Activated CD4-positive, alpha-beta memory T cell treated with anti-CD3 and anti-CD28 coated beads, Interleukin-2, amount 10 ng/mL, durations not matched to agents 7 days and 5 days (primary cell): ENCODE results near the gene XPO6. TPM values are rescaled to one million over a fixed set of nuclear protein-coding genes. Genes with fewer than 3 reads are reported as not detected.
"Not testable (repeated sequence)": the region's sequence is repeated elsewhere in the genome, so short reads cannot be mapped to it uniquely, and the experiment has no call there.

Experiments
- CTCF ChIA-PET: fragments of 350-600 bp; sonication (Branson Sonifier 250); formaldehyde crosslinking; loops from one replicate; lab custom pipeline; 2021; ENCODE audit warnings: antibody characterized with exemption, inconsistent platforms; lab: Charles Lee
- POLR2A ChIA-PET: fragments of 350-600 bp; sonication (Branson Sonifier 250); formaldehyde crosslinking; loops from one replicate; lab custom pipeline; 2021; ENCODE audit warnings: antibody characterized with exemption; lab: Charles Lee
- DNase-seq: peaks from one replicate; pipeline ENCODE4 v3.0.0-alpha.2; 2020
- H3K27ac Mint-ChIP-seq: one replicate; pipeline ENCODE4 v1.8.0; 2021; ENCODE audit warnings: mild to moderate bottlenecking, mixed read lengths
- H3K27me3 Mint-ChIP-seq: one replicate; pipeline ENCODE4 v1.8.0; 2021; ENCODE audit warnings: mixed read lengths
- H3K36me3 Mint-ChIP-seq: one replicate; pipeline ENCODE4 v1.8.0; 2021; ENCODE audit warnings: low read depth, mixed read lengths
- H3K4me1 Mint-ChIP-seq: one replicate; pipeline ENCODE4 v1.8.0; 2021; ENCODE audit warnings: mixed read lengths
- H3K4me3 Mint-ChIP-seq: one replicate; pipeline ENCODE4 v1.8.0; 2021; ENCODE audit warnings: mild to moderate bottlenecking, mixed read lengths
- H3K9me3 Mint-ChIP-seq: one replicate; pipeline ENCODE4 v1.8.0; 2021; ENCODE audit warnings: mixed read lengths
- total RNA-seq, 2 experiments: library from RNA; stranded (reverse); gene quantifications; one replicate each; pipeline ENCODE4 v1.2.3, GENCODE V29; 2021

Gene XPO6
- total RNA-seq, 2 experiments from 2014 or later, result 218 to 223 TPM

DNA sequence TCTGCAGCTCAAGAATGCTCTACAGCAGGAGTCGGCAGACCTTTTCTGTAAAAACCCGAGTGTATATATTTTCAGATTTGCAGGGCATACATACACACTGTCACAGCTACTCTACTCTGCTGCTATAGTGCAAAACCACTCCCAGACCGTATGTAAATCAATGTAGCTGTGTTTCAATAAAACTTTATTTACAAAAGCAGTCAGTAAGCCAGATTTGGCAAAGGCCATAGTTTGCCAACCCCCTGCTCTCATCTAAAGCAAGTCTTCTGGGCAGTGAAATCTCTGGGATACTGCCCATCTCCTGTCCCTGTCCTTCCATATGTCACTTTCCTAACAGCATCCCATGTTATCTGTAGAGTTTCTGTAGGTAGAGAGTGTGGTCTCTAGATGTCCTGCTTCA, 91.0 kb downstream of the XPO6 start:
- Mint-ChIP-seq H3K4me3 (no peak overlapping the region), H3K27ac (no peak overlapping the region), H3K9me3 (no peaks in the 10 kb centered on the region), H3K36me3 (peaks cover 80% of the 10 kb centered on the region), H3K27me3 (no peaks in the 10 kb centered on the region), H3K4me1 (no peaks in the 10 kb centered on the region)
- ChIA-PET POLR2A (no interaction called here), CTCF (no interaction called here)
- DNase-seq, result no peak

DNA sequence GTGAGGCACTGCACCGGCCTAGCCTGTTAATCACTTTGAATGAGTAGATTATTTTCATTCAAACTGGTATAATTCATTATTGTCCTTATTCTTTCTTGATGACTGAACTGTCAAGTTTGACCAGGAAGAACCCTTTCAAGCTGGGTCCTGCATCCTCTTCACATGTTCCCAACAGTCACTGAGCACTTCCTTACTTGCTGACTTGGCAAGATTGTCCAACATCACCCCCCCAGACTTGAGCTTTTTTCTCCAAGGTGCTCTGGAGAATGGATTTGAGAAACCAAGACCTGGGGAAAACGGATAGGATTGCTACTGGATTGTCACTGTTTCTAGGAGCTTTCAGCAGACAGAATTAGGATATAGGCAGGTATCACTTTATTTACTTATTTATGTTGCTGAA, 93.1 kb downstream of the XPO6 start:
- peaks cover 79% of the 10 kb centered on the region for H3K36me3 Mint-ChIP-seq
- DNase-seq, result no peak
- CTCF ChIA-PET, result no interaction called here

DNA sequence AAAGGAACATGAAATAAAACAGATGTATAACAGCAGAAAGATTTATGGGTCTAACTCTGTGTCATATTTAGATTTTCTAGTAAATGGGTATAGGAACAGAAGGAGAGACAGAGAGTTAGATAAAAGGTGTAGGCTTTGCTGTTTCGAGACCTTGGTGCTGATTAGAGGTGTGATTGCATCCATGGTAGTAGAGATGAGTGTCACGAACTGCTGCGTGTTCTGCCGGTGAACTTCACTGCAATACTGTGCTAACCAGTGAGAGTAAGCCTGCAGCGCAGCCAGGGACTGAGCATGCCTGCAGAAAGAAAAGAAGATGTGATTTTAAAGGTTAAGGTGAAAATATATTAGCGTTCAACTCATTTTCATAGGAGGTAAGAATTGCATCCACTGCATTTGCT, 94.6 kb downstream of the XPO6 start:
- ChIA-PET POLR2A (no interaction called here), CTCF (no interaction called here)
- Mint-ChIP-seq H3K4me1 (peaks cover 15% of the 10 kb centered on the region), H3K27ac (no peak overlapping the region), H3K36me3 (peaks cover 81% of the 10 kb centered on the region), H3K27me3 (no peaks in the 10 kb centered on the region), H3K4me3 (no peak overlapping the region), H3K9me3 (no peaks in the 10 kb centered on the region)
- no peak for DNase-seq

More for the DNA sequence above, 93.1 kb downstream of the XPO6 start:
- H3K27ac Mint-ChIP-seq, result no peak overlapping the region
- POLR2A ChIA-PET, result no interaction called here
- no peaks in the 10 kb centered on the region for H3K9me3 Mint-ChIP-seq
- no peak overlapping the region for H3K4me3 Mint-ChIP-seq
- H3K27me3 Mint-ChIP-seq, result no peaks in the 10 kb centered on the region
- H3K4me1 Mint-ChIP-seq, result peaks cover 6% of the 10 kb centered on the region

DNA sequence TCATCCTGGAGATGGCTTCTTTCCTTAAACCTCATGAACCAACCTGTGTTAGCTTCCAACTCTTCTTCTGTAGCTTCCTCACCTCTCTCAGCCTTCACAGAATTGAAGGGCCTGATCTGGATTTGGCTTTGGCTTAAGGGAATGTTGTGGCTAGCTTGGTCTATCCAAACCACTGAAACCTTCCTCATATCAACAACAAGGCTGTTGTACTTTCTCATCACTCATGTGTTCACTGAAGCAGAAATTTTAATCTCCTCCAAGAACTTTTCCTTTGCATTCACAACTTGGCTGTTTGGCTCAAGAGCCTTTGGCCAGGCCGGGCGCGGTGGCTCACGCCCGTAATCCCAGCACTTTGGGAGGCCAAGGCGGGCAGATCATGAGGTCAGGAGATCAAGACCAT, 95.9 kb downstream of the XPO6 start:
- POLR2A ChIA-PET, H3K27me3 Mint-ChIP-seq, H3K9me3 Mint-ChIP-seq, DNase-seq, CTCF ChIA-PET, H3K4me3 Mint-ChIP-seq, H3K27ac Mint-ChIP-seq: not testable (repeated sequence)
- H3K4me1 Mint-ChIP-seq, result peaks cover 15% of the 10 kb centered on the region
- peaks cover 79% of the 10 kb centered on the region for H3K36me3 Mint-ChIP-seq

DNA sequence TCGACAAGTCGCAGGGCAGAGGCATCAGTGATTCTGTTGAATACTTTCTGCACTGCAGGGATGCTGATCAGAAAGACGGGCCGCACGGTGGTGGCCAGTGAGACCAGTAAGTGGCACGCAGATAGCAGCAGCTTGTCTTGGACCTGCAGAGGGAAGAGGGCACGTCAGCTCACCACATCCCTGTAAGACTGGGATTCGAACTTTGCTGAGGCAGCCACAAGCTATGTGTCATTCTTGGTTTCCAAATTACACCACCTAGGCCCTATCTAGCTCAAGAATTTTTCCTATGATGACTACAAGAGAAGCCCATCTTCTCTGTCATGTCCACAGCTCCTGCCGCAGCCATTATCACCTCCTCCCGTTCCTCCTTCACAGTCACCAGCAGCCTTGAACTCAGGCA, 98.9 kb downstream of the XPO6 start:
- POLR2A ChIA-PET, result no interaction called here
- peak overlapping the region; percentile 65 for H3K27ac Mint-ChIP-seq
- CTCF ChIA-PET, result interaction anchor here (0.8 to 1.6 kb wide), 3 partner anchors 28 to 106 kb away, joined by 3 to 6 read pairs (median 5); no protein-coding TSS in a partner anchor
- H3K4me3 Mint-ChIP-seq, result no peak overlapping the region
- peak; percentile 23 for DNase-seq
- H3K4me1 Mint-ChIP-seq, result peaks cover 27% of the 10 kb centered on the region
- H3K9me3 Mint-ChIP-seq, result no peaks in the 10 kb centered on the region
- no peaks in the 10 kb centered on the region for H3K27me3 Mint-ChIP-seq
- H3K36me3 Mint-ChIP-seq, result peaks cover 82% of the 10 kb centered on the region

DNA sequence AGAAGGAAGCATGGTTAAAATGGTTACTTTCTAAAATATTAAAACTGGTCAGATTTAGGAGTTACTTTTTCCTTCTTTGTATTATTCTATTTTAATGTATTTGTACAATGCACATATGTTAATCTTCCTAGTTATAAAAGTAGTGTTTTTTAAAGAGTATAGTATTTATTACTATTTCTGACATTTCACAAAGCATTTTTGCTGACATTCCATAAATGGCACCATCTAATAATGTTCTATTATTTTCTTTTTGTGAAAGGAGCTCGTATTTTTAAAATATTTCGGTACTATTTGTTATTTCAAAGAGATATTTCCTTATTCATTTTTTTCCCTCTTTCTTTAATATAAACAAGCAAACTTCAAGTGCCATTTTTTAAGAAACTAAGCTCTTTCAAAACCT, 100.8 kb downstream of the XPO6 start:
- Mint-ChIP-seq H3K4me1 (peaks cover 27% of the 10 kb centered on the region), H3K9me3 (no peaks in the 10 kb centered on the region), H3K36me3 (peaks cover 83% of the 10 kb centered on the region), H3K27ac (no peak overlapping the region), H3K4me3 (no peak overlapping the region), H3K27me3 (no peaks in the 10 kb centered on the region)
- ChIA-PET POLR2A (no interaction called here), CTCF (no interaction called here)
- no peak for DNase-seq

DNA sequence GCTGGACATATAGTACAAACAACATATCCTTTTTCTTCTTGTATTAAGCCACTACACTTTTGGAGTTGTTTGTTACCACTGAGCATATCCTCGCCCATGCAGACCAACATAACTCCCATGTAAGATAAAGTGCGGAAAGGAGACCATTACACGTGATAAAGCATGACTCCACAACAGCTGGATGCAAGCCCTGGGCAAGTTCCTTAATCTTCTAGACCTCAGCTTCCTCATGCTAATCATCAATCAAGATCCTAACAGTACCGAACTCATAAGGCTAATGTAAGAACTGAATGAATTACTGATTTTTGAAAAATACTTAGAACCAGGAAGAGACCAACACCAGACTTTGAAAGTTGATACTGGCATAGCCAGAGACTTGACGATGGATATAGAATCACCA, 101.3 kb downstream of the XPO6 start:
- no peak for DNase-seq
- POLR2A ChIA-PET, result no interaction called here
- CTCF ChIA-PET, result no interaction called here
- H3K4me3 Mint-ChIP-seq, result no peak overlapping the region
- no peaks in the 10 kb centered on the region for H3K27me3 Mint-ChIP-seq
- H3K4me1 Mint-ChIP-seq, result peaks cover 27% of the 10 kb centered on the region
- H3K9me3 Mint-ChIP-seq, result no peaks in the 10 kb centered on the region
- peaks cover 83% of the 10 kb centered on the region for H3K36me3 Mint-ChIP-seq
- H3K27ac Mint-ChIP-seq, result peak overlapping the region; percentile 27

DNA sequence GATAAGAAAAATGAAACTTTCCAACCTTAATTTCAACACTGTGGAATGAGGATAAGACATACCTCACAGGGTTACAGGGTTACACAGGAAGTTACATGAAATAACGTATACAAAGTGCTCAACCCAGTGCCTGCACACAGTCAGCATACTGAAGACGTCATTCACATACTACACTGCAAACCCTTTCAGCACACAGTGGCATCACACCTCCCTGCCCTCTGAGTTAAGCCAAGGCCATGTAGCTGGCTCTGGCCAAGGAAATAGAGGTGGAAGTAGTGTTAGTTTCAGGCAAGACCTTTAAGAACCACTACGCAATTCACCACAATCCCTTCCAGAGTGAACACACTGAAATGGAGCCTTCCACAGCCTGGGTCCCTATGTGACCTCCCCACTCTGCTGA, 101.7 kb downstream of the XPO6 start:
- no peaks in the 10 kb centered on the region for H3K27me3 Mint-ChIP-seq
- H3K4me3 Mint-ChIP-seq, result no peak overlapping the region
- ChIA-PET CTCF (no interaction called here), POLR2A (no interaction called here)
- peaks cover 27% of the 10 kb centered on the region for H3K4me1 Mint-ChIP-seq
- no peak for DNase-seq
- H3K36me3 Mint-ChIP-seq, result peaks cover 84% of the 10 kb centered on the region
- peak overlapping the region; percentile 27 for H3K27ac Mint-ChIP-seq
- H3K9me3 Mint-ChIP-seq, result no peaks in the 10 kb centered on the region

DNA sequence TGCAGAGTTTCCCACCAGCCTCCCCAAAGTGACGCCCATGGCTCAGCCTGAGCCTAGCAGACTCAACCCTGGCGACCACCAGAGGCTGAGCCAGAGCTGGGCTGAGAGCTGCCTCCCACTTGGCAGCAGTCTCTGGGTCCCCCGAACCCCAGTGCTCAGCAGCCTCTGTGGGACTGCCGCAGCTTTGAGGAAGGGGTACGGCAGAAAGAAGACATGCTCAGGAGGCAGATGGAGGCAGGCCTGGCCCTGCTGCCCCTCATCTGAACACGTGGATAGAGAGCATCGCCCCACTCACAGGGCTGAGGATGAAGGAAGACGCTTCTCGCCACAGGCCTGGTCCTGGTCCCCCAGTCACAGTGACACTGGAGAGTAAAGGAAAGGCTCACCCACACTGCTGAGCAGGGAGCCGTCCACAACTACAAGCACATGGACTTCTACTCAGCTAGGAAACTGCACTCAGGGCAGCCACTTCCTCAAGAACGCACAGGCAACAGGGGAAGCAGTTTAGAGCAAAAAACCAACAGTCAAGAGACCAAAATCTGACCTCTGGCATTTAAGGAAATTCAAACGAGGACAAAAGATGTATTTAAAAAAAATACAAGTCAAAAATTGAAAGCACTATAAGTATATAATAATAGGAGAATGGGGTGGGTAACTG, 103.0 kb downstream of the XPO6 start:
- H3K27ac Mint-ChIP-seq, result no peak overlapping the region
- DNase-seq, result no peak
- H3K36me3 Mint-ChIP-seq, result peaks cover 85% of the 10 kb centered on the region
- no peaks in the 10 kb centered on the region for H3K9me3 Mint-ChIP-seq
- ChIA-PET CTCF (no interaction called here), POLR2A (no interaction called here)
- no peaks in the 10 kb centered on the region for H3K27me3 Mint-ChIP-seq
- H3K4me1 Mint-ChIP-seq, result peaks cover 21% of the 10 kb centered on the region
- no peak overlapping the region for H3K4me3 Mint-ChIP-seq

DNA sequence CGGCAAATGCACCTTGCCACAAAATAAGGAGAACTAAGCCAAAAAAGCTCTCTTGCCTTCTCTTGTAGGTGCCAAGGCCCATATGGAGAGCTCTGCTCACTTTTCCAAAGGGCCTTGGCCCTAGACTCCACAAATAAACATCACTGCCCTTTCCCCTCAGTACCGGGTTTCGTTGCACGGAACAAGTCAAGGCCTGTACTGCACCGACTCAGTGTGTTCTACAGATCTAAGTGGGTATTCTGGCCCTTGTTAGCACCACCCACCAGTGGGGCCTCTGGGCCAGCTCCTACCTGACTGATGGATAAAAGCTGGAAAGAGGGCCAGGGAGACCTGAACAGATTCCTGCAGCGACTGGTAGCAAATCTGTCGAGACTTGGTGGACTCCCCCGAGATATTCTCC, 104.5 kb downstream of the XPO6 start:
- Mint-ChIP-seq H3K4me3 (no peak overlapping the region), H3K27me3 (no peaks in the 10 kb centered on the region), H3K36me3 (peaks cover 87% of the 10 kb centered on the region), H3K9me3 (no peaks in the 10 kb centered on the region), H3K4me1 (peaks cover 13% of the 10 kb centered on the region), H3K27ac (no peak overlapping the region)
- ChIA-PET CTCF (no interaction called here), POLR2A (no interaction called here)
- DNase-seq, result no peak

DNA sequence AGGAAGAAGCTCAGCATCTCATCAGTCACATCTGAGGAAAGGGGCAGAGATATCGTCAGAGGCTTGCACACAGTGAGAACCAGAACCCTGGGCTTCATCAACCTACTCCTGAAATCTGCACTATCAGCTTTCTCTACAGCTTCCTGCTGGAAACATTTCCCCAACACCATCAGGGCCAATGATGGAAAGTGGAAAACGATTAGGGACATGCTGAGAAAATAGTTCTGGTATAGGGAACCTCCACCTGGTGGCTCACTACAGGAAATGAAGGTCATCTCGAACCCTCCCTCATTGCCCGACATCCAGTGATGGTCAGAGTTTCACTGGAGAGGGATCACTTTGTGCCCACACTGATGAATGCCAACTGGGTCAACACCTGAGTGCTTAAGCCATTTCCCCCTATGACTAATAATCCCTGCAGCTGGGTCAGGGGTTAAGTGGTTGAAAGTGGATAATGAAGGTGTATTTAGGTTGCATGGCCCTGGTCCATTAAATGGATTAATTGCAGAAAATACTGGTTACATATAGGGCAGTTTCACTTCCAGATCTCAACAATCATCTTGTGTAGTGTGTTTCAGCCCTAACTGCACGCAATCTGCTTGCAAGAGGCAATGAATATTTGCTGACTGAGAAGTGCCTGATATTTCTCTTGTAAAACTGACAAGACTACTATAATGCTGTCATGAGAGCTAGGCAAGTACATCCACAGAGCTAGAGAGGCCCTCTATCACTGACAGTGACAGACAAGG, 105.1 kb downstream of the XPO6 start:
- H3K4me3 Mint-ChIP-seq, result no peak overlapping the region
- no peaks in the 10 kb centered on the region for H3K27me3 Mint-ChIP-seq
- CTCF ChIA-PET, result no interaction called here
- peaks cover 87% of the 10 kb centered on the region for H3K36me3 Mint-ChIP-seq
- H3K9me3 Mint-ChIP-seq, result no peaks in the 10 kb centered on the region
- H3K27ac Mint-ChIP-seq, result no peak overlapping the region
- H3K4me1 Mint-ChIP-seq, result peaks cover 12% of the 10 kb centered on the region
- no peak for DNase-seq
- POLR2A ChIA-PET, result no interaction called here

DNA sequence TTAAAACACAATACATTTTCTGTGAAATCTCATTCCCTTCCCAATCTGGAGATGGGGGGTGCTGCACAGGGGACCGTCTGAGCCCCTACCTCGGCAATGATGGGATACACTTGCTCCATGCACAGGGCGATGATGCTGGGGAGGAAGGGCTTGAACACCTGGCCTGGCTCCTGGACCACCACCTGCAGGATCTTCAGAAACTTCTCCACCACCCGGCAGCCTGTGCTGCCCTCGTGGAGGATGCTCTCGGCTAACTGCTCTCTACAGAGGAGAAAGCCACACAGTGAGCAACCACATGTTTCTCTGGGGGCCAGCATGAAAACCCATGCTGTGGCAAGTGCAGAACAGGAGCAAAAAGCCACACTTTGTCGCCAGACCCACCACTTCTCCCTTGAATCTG, 105.8 kb downstream of the XPO6 start:
- no peak overlapping the region for H3K27ac Mint-ChIP-seq

DNA sequence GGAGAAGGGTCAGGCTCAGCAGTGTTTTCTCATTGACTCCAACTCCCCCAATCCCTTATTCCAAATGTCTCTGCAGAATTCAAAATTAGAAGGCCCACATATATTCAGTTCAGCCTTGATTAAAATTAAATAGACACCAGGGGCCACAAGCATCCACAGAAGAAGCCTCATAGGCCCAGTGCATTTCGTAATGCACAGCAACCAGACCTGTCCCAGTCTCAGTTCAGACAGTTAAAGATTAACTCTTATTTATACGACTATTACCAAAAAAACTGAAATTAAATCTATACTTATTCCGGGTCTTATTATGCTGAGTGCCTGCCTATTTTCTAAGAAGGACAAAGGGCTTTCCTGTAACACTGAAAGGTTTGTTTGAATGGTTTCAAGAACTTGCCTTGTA, 106.5 kb downstream of the XPO6 start:
- H3K27me3 Mint-ChIP-seq, result no peaks in the 10 kb centered on the region
- no peak overlapping the region for H3K27ac Mint-ChIP-seq
- H3K9me3 Mint-ChIP-seq, result no peaks in the 10 kb centered on the region
- no peak for DNase-seq
- no peak overlapping the region for H3K4me3 Mint-ChIP-seq
- ChIA-PET POLR2A (no interaction called here), CTCF (no interaction called here)
- peaks cover 86% of the 10 kb centered on the region for H3K36me3 Mint-ChIP-seq
- H3K4me1 Mint-ChIP-seq, result peaks cover 7% of the 10 kb centered on the region

More for the DNA sequence above, 105.8 kb downstream of the XPO6 start:
- H3K4me3 Mint-ChIP-seq, result no peak overlapping the region
- peaks cover 12% of the 10 kb centered on the region for H3K4me1 Mint-ChIP-seq
- ChIA-PET CTCF (no interaction called here), POLR2A (no interaction called here)
- DNase-seq, result no peak
- no peaks in the 10 kb centered on the region for H3K9me3 Mint-ChIP-seq
- peaks cover 85% of the 10 kb centered on the region for H3K36me3 Mint-ChIP-seq
- no peaks in the 10 kb centered on the region for H3K27me3 Mint-ChIP-seq

DNA sequence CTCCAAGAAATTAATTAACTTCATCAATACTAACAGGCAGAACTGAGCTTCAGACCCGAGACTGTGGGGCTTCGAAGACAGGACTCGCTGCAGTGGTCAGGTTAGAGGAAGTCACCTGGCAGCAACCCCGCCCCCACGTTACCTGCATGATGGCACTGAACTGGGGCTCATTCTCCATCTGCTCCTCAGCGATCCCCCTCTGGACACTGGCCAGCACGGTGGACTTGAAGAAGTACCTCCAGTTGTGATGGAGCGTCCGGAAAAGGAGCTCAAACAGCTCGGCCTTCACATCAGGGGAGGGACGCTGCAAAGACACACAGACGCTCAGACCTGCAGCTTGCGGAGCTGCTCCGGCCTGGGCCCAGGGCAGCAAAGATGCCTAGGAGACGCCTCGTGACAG, 107.4 kb downstream of the XPO6 start:
- Mint-ChIP-seq H3K36me3 (peaks cover 86% of the 10 kb centered on the region), H3K9me3 (no peaks in the 10 kb centered on the region), H3K4me1 (peaks cover 2% of the 10 kb centered on the region), H3K27ac (no peak overlapping the region), H3K4me3 (no peak overlapping the region), H3K27me3 (no peaks in the 10 kb centered on the region)
- no peak for DNase-seq
- POLR2A ChIA-PET, result no interaction called here
- CTCF ChIA-PET, result interaction anchor here (1.1 kb wide), 1 partner anchor 113 kb away, joined by 3 read pairs; no protein-coding TSS in a partner anchor
